Erythroblast (primary cell): ENCODE data around the gene CCNY.
"Not testable (repeated sequence)": the region's sequence is repeated elsewhere in the genome, so short reads cannot be mapped to it uniquely, and the experiment has no call there.

Experiments
- DNase-seq, 2 experiments: peaks; one replicate each; lab custom pipeline; 2025; lab: John Stamatoyannopoulos, UW
- GATA1 ChIP-seq: IDR thresholded peaks from 2 replicates; pipeline ENCODE4 v1.6.1; 2011; ENCODE audit warnings: low read depth, mild to moderate bottlenecking, control low read depth, low read length, moderate library complexity
- POLR2A ChIP-seq: IDR thresholded peaks from 2 replicates; pipeline ENCODE4 v1.6.1; 2011; ENCODE audit warnings: mild to moderate bottlenecking, low read length

CCNY gene

GRCh38 chr10:35409094-35409582 is 72.8 kb downstream of the CCNY start:
- TF ChIP-seq GATA1 (no peak), POLR2A (no peak)
- DNase-seq, result no peak

GRCh38 chr10:35409808-35410207 is 73.5 kb downstream of the CCNY start:
- TF ChIP-seq GATA1, result no peak
- TF ChIP-seq POLR2A, result no peak
- DNase-seq, result no peak

- DNase-seq, result no peak
- no peak for TF ChIP-seq GATA1
- no peak for TF ChIP-seq POLR2A
Observed at GRCh38 chr10:35412003-35412723, 75.9 kb downstream of the CCNY start.

GRCh38 chr10:35412900-35413491 is 76.7 kb downstream of the CCNY start:
- TF ChIP-seq POLR2A (no peak), GATA1 (no peak)
- peak; percentile 8 to 51 for DNase-seq

GRCh38 chr10:35413985-35414861 is 77.9 kb downstream of the CCNY start:
- TF ChIP-seq GATA1, result no peak
- no peak for TF ChIP-seq POLR2A

GRCh38 chr10:35415505-35415904 is 79.2 kb downstream of the CCNY start:
- TF ChIP-seq GATA1 (no peak), POLR2A (no peak)
- DNase-seq, result no peak

More at GRCh38 chr10:35413985-35414861, 77.9 kb downstream of the CCNY start:
- DNase-seq, result no peak

- DNase-seq, result no peak
- TF ChIP-seq GATA1 (no peak), POLR2A (no peak)
Observed at GRCh38 chr10:35416619-35417312, 80.5 kb downstream of the CCNY start.

GRCh38 chr10:35417313-35417625 is 81.0 kb downstream of the CCNY start:
- DNase-seq, result no peak
- TF ChIP-seq GATA1 (no peak), POLR2A (no peak)

- no peak for DNase-seq
- TF ChIP-seq GATA1, result no peak
- TF ChIP-seq POLR2A, result no peak
Observed at GRCh38 chr10:35417795-35418194, 81.5 kb downstream of the CCNY start.

GRCh38 chr10:35418580-35418979 is 82.3 kb downstream of the CCNY start:
- not testable (repeated sequence) for DNase-seq

GRCh38 chr10:35420044-35420443 is 83.7 kb downstream of the CCNY start:
- TF ChIP-seq POLR2A (no peak), GATA1 (no peak)
- no peak for DNase-seq

GRCh38 chr10:35420827-35421552 is 84.7 kb downstream of the CCNY start:
- DNase-seq, result no peak
- TF ChIP-seq GATA1 (no peak), POLR2A (no peak)
